Measurements from ENCODE around the gene TASL.

GRCh38 chrX:30513284-30513683 lies 64.3 kb downstream of the TASL start:
- TF ChIP-seq CTCF (IDR thresholded peaks at IDR 0.05), result no peak
- no peak for TF ChIP-seq POLR2A (IDR thresholded peaks at IDR 0.05)
- no peak for TF ChIP-seq POLR2AphosphoS5 (IDR thresholded peaks at IDR 0.05)
- TF ChIP-seq EP300 (IDR thresholded peaks at IDR 0.05), result no peak

Measured in gastroesophageal sphincter (tissue), 3 donors.